Vagina (tissue), 2 donors: ENCODE results near the gene DAGLA. TPM values are rescaled to one million over a fixed set of nuclear protein-coding genes. Genes with fewer than 3 reads are reported as not detected.

Experiments used
- DNase-seq, 2 donors: peaks; one replicate each; pipeline ENCODE4 v3.0.0-alpha.2; 2017; ENCODE audit errors: extremely low spot score in 2 of 2
- H3K27ac ChIP-seq: fragments of 200-600 bp; sonication (generic); one replicate; pipeline ENCODE4 v1.5.1; 2019
- H3K27me3 ChIP-seq: fragments of 200-600 bp; sonication (generic); one replicate; pipeline ENCODE4 v1.5.1; 2019
- H3K36me3 ChIP-seq, 2 donors: fragments of 200-600 bp; sonication (generic); one replicate each; pipeline ENCODE4 v1.5.1; 2017 to 2019
- H3K4me1 ChIP-seq: fragments of 200-600 bp; sonication (generic); one replicate; pipeline ENCODE4 v1.5.1; 2019
- H3K4me3 ChIP-seq, 2 donors: fragments of 200-600 bp; sonication (generic); 1 replicate in 1 of 2; 2 replicates in 1 of 2; pipeline ENCODE4 v1.5.1; 2016 to 2019
- H3K9me3 ChIP-seq: fragments of 200-600 bp; sonication (generic); one replicate; pipeline ENCODE4 v1.5.1; 2019
- POLR2A ChIP-seq, 2 donors: fragments of 450-650 bp; IDR thresholded peaks; one replicate each; pipeline ENCODE4 v1.6.1; 2017; ENCODE audit warnings: antibody characterized with exemption in 2 of 2, mild to moderate bottlenecking in 2 of 2, moderate library complexity in 2 of 2
- POLR2AphosphoS5 ChIP-seq, 2 donors: sonication (generic); formaldehyde crosslinking; IDR thresholded peaks; one replicate each; pipeline ENCODE4 v1.9.0; 2017; ENCODE audit warnings: antibody characterized with exemption in 2 of 2, mild to moderate bottlenecking in 2 of 2, low read depth in 1 of 2; ENCODE audit not compliant: insufficient read depth in 1 of 2
- intact Hi-C: fragments of 100-400 bp; cut with DNase I; formaldehyde crosslinking; loops from one replicate; pipeline ENCODE4 v1.15.1; 2023
- total RNA-seq: library from RNA; depleted of rRNA; stranded (reverse); fragments of >200 nt; gene quantifications from one replicate; pipeline ENCODE4 v1.2.3, GENCODE V29; 2016
- TF ChIP-seq, protein P1 (sequence below), 3 experiments: fragments of 450-650 bp in 2 of 3; fragments of 200-600 bp in 1 of 3; sonication (generic) in 1 of 3; IDR thresholded peaks; one replicate each; pipeline ENCODE4 v1.5.1; 2017 to 2019; ENCODE audit warnings: antibody characterized with exemption in 3 of 3, mild to moderate bottlenecking in 2 of 3, moderate library complexity in 2 of 3

The DAGLA gene
- total RNA-seq, 1 donor from 2014 or later, result 1.5 TPM

GRCh38 chr11:61728940-61729219 is 48.7 kb downstream of the DAGLA start:
- no peak for TF ChIP-seq POLR2A (IDR thresholded peaks at IDR 0.05)
- intact Hi-C loops, result no loop called here
- H3K27ac ChIP-seq, result no peak overlapping the region
- no peaks in the 10 kb centered on the region for H3K27me3 ChIP-seq
- H3K36me3 ChIP-seq, result no peaks in the 10 kb centered on the region
- no peaks in the 10 kb centered on the region for H3K9me3 ChIP-seq
- DNase-seq, result no peak
- H3K4me1 ChIP-seq, result peaks cover 36% of the 10 kb centered on the region
- no peak overlapping the region for H3K4me3 ChIP-seq

- intact Hi-C loops, result loop anchor here (5.0 kb wide), 1 partner anchor 48 kb away; the partner anchor contains the start of gene DAGLA
Measured at GRCh38 chr11:61730240-61730994, 50.2 kb downstream of the DAGLA start.

GRCh38 chr11:61731211-61731951 is 51.2 kb downstream of the DAGLA start:
- Histone ChIP-seq H3K36me3 (no peaks in the 10 kb centered on the region), H3K27me3 (no peaks in the 10 kb centered on the region), H3K9me3 (no peaks in the 10 kb centered on the region), H3K4me3 (no peak overlapping the region), H3K4me1 (peaks cover 31% of the 10 kb centered on the region), H3K27ac (peak overlapping the region; percentile 72)
- intact Hi-C loops, result loop anchor here (5.0 kb wide), 1 partner anchor 49 kb away; the partner anchor contains the start of gene DAGLA
- no peak for DNase-seq
- TF ChIP-seq, protein P1, sequence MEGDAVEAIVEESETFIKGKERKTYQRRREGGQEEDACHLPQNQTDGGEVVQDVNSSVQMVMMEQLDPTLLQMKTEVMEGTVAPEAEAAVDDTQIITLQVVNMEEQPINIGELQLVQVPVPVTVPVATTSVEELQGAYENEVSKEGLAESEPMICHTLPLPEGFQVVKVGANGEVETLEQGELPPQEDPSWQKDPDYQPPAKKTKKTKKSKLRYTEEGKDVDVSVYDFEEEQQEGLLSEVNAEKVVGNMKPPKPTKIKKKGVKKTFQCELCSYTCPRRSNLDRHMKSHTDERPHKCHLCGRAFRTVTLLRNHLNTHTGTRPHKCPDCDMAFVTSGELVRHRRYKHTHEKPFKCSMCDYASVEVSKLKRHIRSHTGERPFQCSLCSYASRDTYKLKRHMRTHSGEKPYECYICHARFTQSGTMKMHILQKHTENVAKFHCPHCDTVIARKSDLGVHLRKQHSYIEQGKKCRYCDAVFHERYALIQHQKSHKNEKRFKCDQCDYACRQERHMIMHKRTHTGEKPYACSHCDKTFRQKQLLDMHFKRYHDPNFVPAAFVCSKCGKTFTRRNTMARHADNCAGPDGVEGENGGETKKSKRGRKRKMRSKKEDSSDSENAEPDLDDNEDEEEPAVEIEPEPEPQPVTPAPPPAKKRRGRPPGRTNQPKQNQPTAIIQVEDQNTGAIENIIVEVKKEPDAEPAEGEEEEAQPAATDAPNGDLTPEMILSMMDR (IDR thresholded peaks at IDR 0.05), result no peak
- no peak for TF ChIP-seq POLR2AphosphoS5 (IDR thresholded peaks at IDR 0.05; ENCODE audit: insufficient read depth in 1 of 2, low read depth in 1 of 2)
- TF ChIP-seq POLR2A (IDR thresholded peaks at IDR 0.05), result no peak

More at GRCh38 chr11:61730240-61730994, 50.2 kb downstream of the DAGLA start:
- TF ChIP-seq POLR2A (IDR thresholded peaks at IDR 0.05), result no peak
- TF ChIP-seq POLR2AphosphoS5 (IDR thresholded peaks at IDR 0.05; ENCODE audit: insufficient read depth in 1 of 2, low read depth in 1 of 2), result peak in 1 of 2 donors; percentile 32
- H3K27me3 ChIP-seq, result no peaks in the 10 kb centered on the region
- H3K36me3 ChIP-seq, result no peaks in the 10 kb centered on the region
- no peak for DNase-seq
- H3K4me1 ChIP-seq, result peaks cover 36% of the 10 kb centered on the region
- H3K9me3 ChIP-seq, result no peaks in the 10 kb centered on the region
- no peak overlapping the region for H3K4me3 ChIP-seq
- no peak overlapping the region for H3K27ac ChIP-seq

GRCh38 chr11:61731952-61732675 is 51.9 kb downstream of the DAGLA start:
- TF ChIP-seq POLR2AphosphoS5 (IDR thresholded peaks at IDR 0.05; ENCODE audit: insufficient read depth in 1 of 2, low read depth in 1 of 2), result no peak
- no peaks in the 10 kb centered on the region for H3K36me3 ChIP-seq
- H3K9me3 ChIP-seq, result no peaks in the 10 kb centered on the region
- intact Hi-C loops, result loop anchor here (5.0 kb wide), 1 partner anchor 50 kb away; the partner anchor contains the start of gene DAGLA
- H3K4me1 ChIP-seq, result peaks cover 31% of the 10 kb centered on the region
- no peaks in the 10 kb centered on the region for H3K27me3 ChIP-seq
- no peak for DNase-seq
- H3K27ac ChIP-seq, result peak overlapping the region; percentile 72
- H3K4me3 ChIP-seq, result no peak overlapping the region

DNA sequence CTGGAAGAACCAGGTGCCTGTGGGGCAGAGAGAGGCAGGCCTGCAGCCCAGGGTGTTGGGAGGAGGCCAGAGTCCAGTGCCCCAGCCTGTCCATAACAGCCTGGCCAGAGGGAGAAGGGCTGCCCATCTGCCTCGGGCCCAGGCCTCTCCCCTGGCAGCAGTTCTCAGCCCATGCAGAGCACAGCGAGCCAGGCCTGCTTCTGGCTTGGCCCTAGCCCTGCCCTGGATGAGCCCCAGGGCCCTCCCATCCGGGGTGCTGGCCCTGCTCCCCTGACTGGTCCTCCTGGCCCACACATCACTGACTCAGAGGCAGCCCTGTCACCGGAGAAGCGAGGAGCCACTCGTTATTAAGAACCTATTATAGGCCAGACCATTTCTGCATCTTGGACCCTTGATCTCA is 52.5 kb downstream of the DAGLA start:
- Histone ChIP-seq H3K4me3 (no peak overlapping the region), H3K9me3 (no peaks in the 10 kb centered on the region), H3K4me1 (peaks cover 31% of the 10 kb centered on the region), H3K27me3 (no peaks in the 10 kb centered on the region), H3K36me3 (no peaks in the 10 kb centered on the region), H3K27ac (peak overlapping the region; percentile 72)
- TF ChIP-seq POLR2A (IDR thresholded peaks at IDR 0.05), result no peak
- TF ChIP-seq, protein P1 (IDR thresholded peaks at IDR 0.05), result no peak
- TF ChIP-seq POLR2AphosphoS5 (IDR thresholded peaks at IDR 0.05; ENCODE audit: insufficient read depth in 1 of 2, low read depth in 1 of 2), result no peak
- intact Hi-C loops, result loop anchor here (5.0 kb wide), 1 partner anchor 50 kb away; the partner anchor contains the start of gene DAGLA
- no peak for DNase-seq
